HepG2 (cell line): ENCODE measurements around the gene DDX28. TPM values are rescaled to one million over a fixed set of nuclear protein-coding genes. Genes with fewer than 3 reads are reported as not detected.

Experiments
- ATAC-seq: fragments of 200-7000 bp; cut with Tn5 transposase; 3 replicates; pipeline ENCODE4 v1.9.1; 2020; ENCODE audit warnings: mild to moderate bottlenecking, moderate library complexity
- BruUV-seq: library from RNA; stranded (reverse); fragments of 400-500 nt; replicated peaks from 2 replicates; lab custom pipeline; 2021; lab: Mats Ljungman, UMichigan
- CTCF ChIA-PET: fragments of 300-600 bp; formaldehyde crosslinking; extraction: SDS; loops from one replicate; lab custom pipeline; 2021; ENCODE audit warnings: low total read pairs, inconsistent platforms, low intra/inter-chr PET ratio; lab: Yijun Ruan, JAX
- POLR2A ChIA-PET: fragments of 350-600 bp; sonication (Branson Sonifier 250); formaldehyde crosslinking; loops from one replicate; lab custom pipeline; 2020; ENCODE audit warnings: antibody characterized with exemption, inconsistent platforms; lab: Yijun Ruan, JAX
- DNase-seq: peaks from one replicate; pipeline ENCODE4 v3.0.0-alpha.2; 2015; ENCODE audit warnings: low spot score
- FAIRE-seq: peaks from 3 replicates; lab custom pipeline; 2011; peaks lifted over from hg19 to GRCh38; lab: Jason Lieb, UNC
- H2AFZ ChIP-seq: one replicate; pipeline ENCODE4 v1.6.1; 2011; ENCODE audit warnings: low read length, inconsistent platforms
- H3K27ac ChIP-seq: fragments of 300-600 bp; 3 replicates; pipeline ENCODE4 v1.8.0; 2011; ENCODE audit warnings: mixed run types, mild to moderate bottlenecking, mixed read lengths, low read length, inconsistent platforms; ENCODE audit not compliant: insufficient read depth; ENCODE audit errors: extremely low read length
- H3K27me3 ChIP-seq, 2 experiments: fragments of 200-600 bp in 1 of 2; 2 replicates in 1 of 2; 3 replicates in 1 of 2; pipeline versions ENCODE4 v1.6.0 to v1.8.0; 2011; ENCODE audit warnings: low read length in 2 of 2, mild to moderate bottlenecking in 2 of 2, moderate library complexity in 2 of 2, inconsistent platforms in 1 of 2; ENCODE audit not compliant: insufficient read depth in 2 of 2, control insufficient read depth in 1 of 2
- H3K36me3 ChIP-seq, 2 experiments: fragments of 200-600 bp in 1 of 2; replicated peaks in 1 of 2; 2 replicates in 1 of 2; 3 replicates in 1 of 2; pipeline versions ENCODE4 v1.5.1 to v1.8.0; 2011; ENCODE audit warnings: low read length in 2 of 2, inconsistent platforms in 1 of 2; ENCODE audit not compliant: insufficient read depth in 2 of 2, control insufficient read depth in 1 of 2
- H3K4me1 ChIP-seq: 2 replicates; pipeline ENCODE4 v1.5.1; 2012; ENCODE audit warnings: low read length, inconsistent platforms; ENCODE audit not compliant: insufficient read depth
- H3K4me2 ChIP-seq: 2 replicates; pipeline ENCODE4 v1.6.0; 2011; ENCODE audit warnings: low read depth, low read length, inconsistent platforms
- H3K4me3 ChIP-seq, 3 experiments: fragments of 200-600 bp in 1 of 3; sonication (generic), shearing (Covaris generic) in 1 of 3; replicated peaks in 1 of 3; 2 replicates each; pipeline ENCODE4 v1.5.1; 2011 to 2016; ENCODE audit warnings: low read length in 3 of 3, inconsistent platforms in 2 of 3, low read depth in 2 of 3, mild to moderate bottlenecking in 2 of 3, control low read depth in 1 of 3, mixed read lengths in 1 of 3; ENCODE audit not compliant: insufficient read depth in 1 of 3
- H3K79me2 ChIP-seq: one replicate; pipeline ENCODE4 v1.6.1; 2011; ENCODE audit warnings: low read length, inconsistent platforms; ENCODE audit not compliant: insufficient read depth
- H3K9ac ChIP-seq: 2 replicates; pipeline ENCODE4 v1.6.0; 2011; ENCODE audit warnings: mild to moderate bottlenecking, low read depth, low read length, inconsistent platforms; ENCODE audit not compliant: insufficient read depth
- H3K9me3 ChIP-seq: 2 replicates; pipeline ENCODE4 v1.5.1; 2012; ENCODE audit warnings: mild to moderate bottlenecking, low read length
- H4K20me1 ChIP-seq: 2 replicates; pipeline ENCODE4 v1.6.0; 2011; ENCODE audit warnings: inconsistent platforms, mild to moderate bottlenecking, low read length, moderate library complexity; ENCODE audit not compliant: insufficient read depth
- DMAP1 ChIP-seq: IDR thresholded peaks from 2 replicates; pipeline ENCODE4 v1.6.1; 2016
- NFE2L1 ChIP-seq: sonication (generic); formaldehyde crosslinking; IDR thresholded peaks from 2 replicates; pipeline ENCODE4 v1.4.0; 2020; ENCODE audit warnings: missing genetic modification reagents, mild to moderate bottlenecking, borderline replicate concordance
- NFKB2 ChIP-seq: sonication (generic); formaldehyde crosslinking; IDR thresholded peaks from 2 replicates; pipeline ENCODE4 v1.4.0; 2020; ENCODE audit warnings: missing genetic modification reagents, borderline replicate concordance
- PAXIP1 ChIP-seq: sonication (generic); formaldehyde crosslinking; conservative IDR thresholded peaks from 2 replicates; pipeline ENCODE4 v1.4.0; 2020; ENCODE audit warnings: mild to moderate bottlenecking, missing genetic modification reagents, moderate library complexity
- RBAK ChIP-seq: sonication (generic); formaldehyde crosslinking; IDR thresholded peaks from 2 replicates; pipeline ENCODE4 v1.5.1; 2020; ENCODE audit warnings: mild to moderate bottlenecking, missing genetic modification reagents
- RXRB ChIP-seq: IDR thresholded peaks from 2 replicates; pipeline ENCODE4 v1.6.1; 2016; ENCODE audit warnings: borderline replicate concordance, missing genetic modification reagents, missing compliant biosample characterization
- SALL1 ChIP-seq: sonication (generic); formaldehyde crosslinking; IDR thresholded peaks from 2 replicates; pipeline ENCODE4 v1.8.0; 2022; ENCODE audit warnings: mild to moderate bottlenecking, missing genetic modification reagents
- SAP130 ChIP-seq: IDR thresholded peaks from 2 replicates; pipeline ENCODE4 v1.6.1; 2016; ENCODE audit warnings: low read depth
- SP5 ChIP-seq: IDR thresholded peaks from 2 replicates; pipeline ENCODE4 v1.6.1; 2016; ENCODE audit warnings: low read depth, borderline replicate concordance
- TARDBP ChIP-seq: sonication (generic); formaldehyde crosslinking; IDR thresholded peaks from 2 replicates; pipeline ENCODE4 v1.8.0; 2022; ENCODE audit warnings: mild to moderate bottlenecking, missing genetic modification reagents
- TCF7 ChIP-seq: sonication (generic); IDR thresholded peaks from 2 replicates; pipeline ENCODE4 v1.6.1; 2016; ENCODE audit warnings: antibody characterized with exemption, low read depth
- ZNF224 ChIP-seq: sonication (generic); formaldehyde crosslinking; IDR thresholded peaks from 2 replicates; pipeline ENCODE4 v1.5.0; 2020; ENCODE audit warnings: mild to moderate bottlenecking, missing genetic modification reagents
- ZNF510 ChIP-seq: sonication (generic); formaldehyde crosslinking; IDR thresholded peaks from 2 replicates; pipeline ENCODE4 v1.4.0; 2020; ENCODE audit warnings: low read depth, mild to moderate bottlenecking, missing genetic modification reagents
- ZNF607 ChIP-seq: sonication (generic); formaldehyde crosslinking; IDR thresholded peaks from 2 replicates; pipeline ENCODE4 v1.5.1; 2020; ENCODE audit warnings: missing genetic modification reagents, mild to moderate bottlenecking, borderline replicate concordance
- ZNF891 ChIP-seq: sonication (generic); formaldehyde crosslinking; IDR thresholded peaks from 2 replicates; pipeline ENCODE4 v1.5.0; 2020; ENCODE audit warnings: mild to moderate bottlenecking, missing genetic modification reagents
- WGBS: methylation state at CpG from one replicate; pipeline ENCODE4 v1.1.6; 2017; ENCODE audit warnings: low lambda C conversion rate; 5-methylcytosine and 5-hydroxymethylcytosine counted together
- in situ Hi-C: cut with HindIII; loops from 2 replicates; pipeline ENCODE4 v1.10.0; 2017; ENCODE audit warnings: low pct_unique_long_range_greater_than_20kb; ENCODE audit not compliant: extremely low pct_ligation_motif_present
- intact Hi-C: fragments of 100-400 bp; cut with micrococcal nuclease; formaldehyde crosslinking; loops from one replicate; pipeline ENCODE4 v1.10.0; 2022; ENCODE audit not compliant: unreplicated experiment
- polyA plus RNA-seq, 8 experiments: library from polyadenylated mRNA; depleted of rRNA in 3 of 8; stranded (reverse) in 7 of 8; unstranded in 1 of 8; fragments of >200 nt; fragmentation: Illumina TruSeq in 4 of 8; extraction: Trizol in 4 of 8; gene quantifications; 2 replicates each; pipeline versions ENCODE4 v1.2.1 to v1.2.3, GENCODE V29; 2011 to 2016; ENCODE audit warnings: low read depth in 4 of 8, missing spikeins in 1 of 8, mixed read lengths in 1 of 8; ENCODE audit not compliant: insufficient read depth in 1 of 8
- total RNA-seq, 5 experiments: library from RNA; depleted of rRNA; stranded (reverse); fragments of >200 nt; fragmentation: Illumina TruSeq; extraction: Trizol; gene quantifications; 2 replicates each; pipeline ENCODE4 v1.2.3, GENCODE V29; 2016; ENCODE audit warnings: low read depth in 1 of 5
- TF ChIP-seq, protein P1 (sequence below): sonication (generic); formaldehyde crosslinking; IDR thresholded peaks from 2 replicates; pipeline ENCODE4 v1.4.0; 2020; ENCODE audit warnings: missing genetic modification reagents
- TF ChIP-seq, protein P2 (sequence below): IDR thresholded peaks from 2 replicates; pipeline ENCODE4 v1.6.1; 2016; ENCODE audit warnings: low read depth, borderline replicate concordance

DDX28 gene
- total and polyA plus RNA-seq, 2 of the 13 experiments (the other 11 are each of a cell fraction or from before 2014, with no cell fraction given), result 14.1 to 16.4 TPM

DNA sequence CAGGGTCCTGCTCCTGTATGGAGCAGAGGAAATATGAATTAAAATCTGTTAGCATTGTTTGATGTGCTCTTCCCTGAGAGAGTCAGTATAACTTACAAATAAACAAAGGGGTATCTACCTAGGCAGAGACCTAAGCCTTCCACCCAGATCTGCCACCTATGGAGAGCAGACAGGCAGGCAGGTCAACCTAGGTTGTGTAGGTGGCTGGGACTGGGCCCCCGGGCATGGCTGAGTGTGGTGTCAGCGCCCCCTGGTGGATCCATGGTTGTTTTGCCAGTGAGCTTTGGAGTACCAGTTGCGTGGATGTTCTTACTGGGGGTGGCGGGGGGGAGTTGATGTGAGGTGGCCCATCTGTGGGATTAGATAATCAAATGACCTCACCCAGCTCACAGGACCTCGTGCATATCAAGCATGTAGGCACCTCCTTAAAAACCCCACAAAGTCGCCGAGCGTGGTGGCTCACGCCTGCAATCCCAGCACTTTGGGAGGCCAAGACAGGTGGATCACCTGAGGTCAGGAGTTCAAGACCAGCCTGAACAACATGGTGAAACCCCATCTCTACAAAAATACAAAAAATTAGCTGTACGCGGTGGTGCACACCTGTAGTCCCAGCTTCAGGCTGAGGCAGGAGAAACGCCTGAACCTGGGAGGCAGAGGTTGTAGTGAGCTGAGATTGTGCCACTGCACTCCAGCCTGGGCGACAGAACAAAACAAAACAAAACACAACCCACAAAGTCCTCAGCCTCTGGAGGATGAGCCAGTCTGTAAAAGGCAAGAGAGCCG, 17.7 kb upstream of the DDX28 start:
- no peak overlapping the region for H3K4me2 ChIP-seq
- no peaks in the 10 kb centered on the region for H4K20me1 ChIP-seq
- DNase-seq (peak; percentile 82), ATAC-seq (peak; percentile 99), FAIRE-seq (peak; percentile 90)
- 77% methylated on average over 14 of the region's 14 CpGs for WGBS
- H2AFZ ChIP-seq, result no peak overlapping the region
- no peak overlapping the region for H3K27ac ChIP-seq
- in situ Hi-C loops, result loop anchor here (5.0 to 10.0 kb wide), 4 partner anchors 48 to 226 kb away; partner anchors contain the start of genes LCAT and NRN1L
- H3K79me2 ChIP-seq, result no peaks in the 10 kb centered on the region
- no TSS peak for BruUV-seq
- H3K36me3 ChIP-seq, result peaks cover 1 to 28% of the 10 kb centered on the region in 2 experiments; a peak in 3 of 5 replicates
- H3K27me3 ChIP-seq, result no peaks in the 10 kb centered on the region
- no peak overlapping the region for H3K9ac ChIP-seq
- intact Hi-C loops, result loop anchor here (1.0 to 5.0 kb wide), 4 partner anchors 47 to 158 kb away; partner anchors contain the start of gene NRN1L
- no peak overlapping the region for H3K4me3 ChIP-seq
- peaks cover 5% of the 10 kb centered on the region; the same call in 1 of the 2 replicates for H3K4me1 ChIP-seq
- ChIA-PET POLR2A (interaction anchor here (0.6 to 2.0 kb wide), 10 partner anchors 18 to 224 kb away, joined by 3 to 7 read pairs (median 4); partner anchors contain the start of genes DDX28 and DUS2), CTCF (interaction anchor here (0.6 to 2.5 kb wide), 7 partner anchors 48 to 224 kb away, joined by 3 to 46 read pairs (median 5); partner anchors contain the start of genes LCAT and NRN1L)
- H3K9me3 ChIP-seq, result no peaks in the 10 kb centered on the region
- peak; percentile 27; the same call in 1 of the 2 replicates for TF ChIP-seq NFKB2
- TF ChIP-seq, protein P1, sequence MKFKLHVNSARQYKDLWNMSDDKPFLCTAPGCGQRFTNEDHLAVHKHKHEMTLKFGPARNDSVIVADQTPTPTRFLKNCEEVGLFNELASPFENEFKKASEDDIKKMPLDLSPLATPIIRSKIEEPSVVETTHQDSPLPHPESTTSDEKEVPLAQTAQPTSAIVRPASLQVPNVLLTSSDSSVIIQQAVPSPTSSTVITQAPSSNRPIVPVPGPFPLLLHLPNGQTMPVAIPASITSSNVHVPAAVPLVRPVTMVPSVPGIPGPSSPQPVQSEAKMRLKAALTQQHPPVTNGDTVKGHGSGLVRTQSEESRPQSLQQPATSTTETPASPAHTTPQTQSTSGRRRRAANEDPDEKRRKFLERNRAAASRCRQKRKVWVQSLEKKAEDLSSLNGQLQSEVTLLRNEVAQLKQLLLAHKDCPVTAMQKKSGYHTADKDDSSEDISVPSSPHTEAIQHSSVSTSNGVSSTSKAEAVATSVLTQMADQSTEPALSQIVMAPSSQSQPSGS (CRISPR knock-in tag), result peak; percentile 49; the same call in 1 of the 2 replicates
- TF ChIP-seq, protein P2, sequence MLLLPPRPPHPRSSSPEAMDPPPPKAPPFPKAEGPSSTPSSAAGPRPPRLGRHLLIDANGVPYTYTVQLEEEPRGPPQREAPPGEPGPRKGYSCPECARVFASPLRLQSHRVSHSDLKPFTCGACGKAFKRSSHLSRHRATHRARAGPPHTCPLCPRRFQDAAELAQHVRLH (CRISPR knock-in tag), result peak; percentile 54; the same call in 1 of the 2 replicates
- TF ChIP-seq RXRB (CRISPR knock-in tag), result peak; percentile 72; the same call in 1 of the 2 replicates
- peak; percentile 63; the same call in 1 of the 2 replicates for TF ChIP-seq ZNF510 (CRISPR knock-in tag)
- no peak for TF ChIP-seq DMAP1 (CRISPR knock-in tag)
- TF ChIP-seq ZNF891 (CRISPR knock-in tag), result peak; percentile 38; the same call in 1 of the 2 replicates
- TF ChIP-seq PAXIP1 (CRISPR knock-in tag), result 0 out of 2 replicates have a peak, but pooled peaks have one; percentile 36
- TF ChIP-seq NFE2L1 (CRISPR knock-in tag), result no peak
- 0 out of 2 replicates have a peak, but pooled peaks have one; percentile 39 for TF ChIP-seq TARDBP
- TF ChIP-seq TCF7, result no peak
- TF ChIP-seq SP5, result no peak
- TF ChIP-seq SAP130 (CRISPR knock-in tag), result peak; percentile 63
- 0 out of 2 replicates have a peak, but pooled peaks have one; percentile 27 for TF ChIP-seq ZNF224
- no peak for TF ChIP-seq RBAK (CRISPR knock-in tag)
- peak; percentile 78 for TF ChIP-seq SALL1 (CRISPR knock-in tag)
- peak; percentile 55; the same call in 1 of the 2 replicates for TF ChIP-seq ZNF607 (CRISPR knock-in tag)
